H9 (cell line): ENCODE data around the gene TNFRSF11A. TPM values are rescaled to one million over a fixed set of nuclear protein-coding genes. Genes with fewer than 3 reads are reported as not detected.

ENCODE experiments used
- DNase-seq: peaks from one replicate; pipeline ENCODE4 v3.0.0-alpha.2; 2017
- H2AFZ ChIP-seq: one replicate; pipeline ENCODE4 v1.6.1; 2013; ENCODE audit warnings: mild to moderate bottlenecking, low read length, control low read depth, moderate library complexity
- H2AK5ac ChIP-seq: 2 replicates; pipeline ENCODE4 v1.6.1; 2013; ENCODE audit warnings: low read length, control low read depth, mixed read lengths; ENCODE audit not compliant: insufficient read length
- H2BK120ac ChIP-seq: one replicate; pipeline ENCODE4 v1.6.1; 2013; ENCODE audit warnings: low read depth, mild to moderate bottlenecking, low read length, control low read depth, inconsistent platforms; ENCODE audit not compliant: poor library complexity, severe bottlenecking
- H2BK12ac ChIP-seq: 2 replicates; pipeline ENCODE4 v1.6.1; 2013; ENCODE audit warnings: low read length, control low read depth, mixed read lengths, low read depth; ENCODE audit not compliant: insufficient read length
- H2BK15ac ChIP-seq: 2 replicates; pipeline ENCODE4 v1.6.1; 2013; ENCODE audit warnings: low read depth, low read length, control low read depth
- H2BK20ac ChIP-seq: one replicate; pipeline ENCODE4 v1.6.1; 2013; ENCODE audit warnings: low read depth, mild to moderate bottlenecking, low read length, control low read depth, inconsistent platforms; ENCODE audit not compliant: poor library complexity, severe bottlenecking
- H2BK5ac ChIP-seq: 2 replicates; pipeline ENCODE4 v1.6.1; 2013; ENCODE audit warnings: low read length, control low read depth, mixed read lengths; ENCODE audit not compliant: insufficient read length
- H3K14ac ChIP-seq: 2 replicates; pipeline ENCODE4 v1.6.1; 2013; ENCODE audit warnings: low read length, control low read depth; ENCODE audit not compliant: insufficient read depth
- H3K18ac ChIP-seq: 2 replicates; pipeline ENCODE4 v1.6.1; 2013; ENCODE audit warnings: low read depth, mild to moderate bottlenecking, mixed read lengths, low read length, control low read depth; ENCODE audit not compliant: insufficient read length
- H3K23ac ChIP-seq: 2 replicates; pipeline ENCODE4 v1.6.1; 2013; ENCODE audit warnings: low read length, control low read depth, mixed read lengths, low read depth; ENCODE audit not compliant: insufficient read length
- H3K23me2 ChIP-seq: 2 replicates; pipeline ENCODE4 v1.6.1; 2013; ENCODE audit warnings: low read depth, mild to moderate bottlenecking, mixed read lengths, low read length, control low read depth; ENCODE audit not compliant: insufficient read length, poor library complexity, severe bottlenecking
- H3K27ac ChIP-seq: 2 replicates; pipeline ENCODE4 v1.5.1; 2013; ENCODE audit warnings: low read length, control low read depth, mixed read lengths, low read depth; ENCODE audit not compliant: insufficient read length
- H3K27me3 ChIP-seq: 2 replicates; pipeline ENCODE4 v1.6.1; 2013; ENCODE audit warnings: low read length, control low read depth, inconsistent platforms; ENCODE audit not compliant: insufficient read depth
- H3K4ac ChIP-seq: 2 replicates; pipeline ENCODE4 v1.6.1; 2013; ENCODE audit warnings: low read depth, mild to moderate bottlenecking, control low read depth, inconsistent platforms, low read length, moderate library complexity
- H3K4me1 ChIP-seq: 2 replicates; pipeline ENCODE4 v1.6.1; 2013; ENCODE audit warnings: low read length, control low read depth, inconsistent platforms; ENCODE audit not compliant: insufficient read depth
- H3K4me2 ChIP-seq: 2 replicates; pipeline ENCODE4 v1.6.1; 2013; ENCODE audit warnings: low read length, control low read depth, mixed read lengths; ENCODE audit not compliant: insufficient read length, insufficient read depth
- H3K56ac ChIP-seq: 2 replicates; pipeline ENCODE4 v1.6.1; 2013; ENCODE audit warnings: low read depth, mild to moderate bottlenecking, mixed read lengths, low read length, control low read depth; ENCODE audit not compliant: insufficient read length
- H3K79me1 ChIP-seq: 2 replicates; pipeline ENCODE4 v1.6.1; 2013; ENCODE audit warnings: low read depth, mild to moderate bottlenecking, moderate library complexity, low read length, control low read depth, inconsistent platforms; ENCODE audit not compliant: insufficient read depth, poor library complexity, severe bottlenecking
- H3K79me2 ChIP-seq: 2 replicates; pipeline ENCODE4 v1.6.1; 2013; ENCODE audit warnings: low read length, control low read depth, inconsistent platforms; ENCODE audit not compliant: insufficient read depth
- H3K9ac ChIP-seq: 2 replicates; pipeline ENCODE4 v1.6.1; 2013; ENCODE audit warnings: low read length, control low read depth, mixed read lengths; ENCODE audit not compliant: insufficient read length; ENCODE audit errors: extremely low read depth
- H3K9me3 ChIP-seq: one replicate; pipeline ENCODE4 v1.6.1; 2013; ENCODE audit warnings: low read depth, low read length, inconsistent platforms; ENCODE audit not compliant: control insufficient read depth
- H3T11ph ChIP-seq: one replicate; pipeline ENCODE4 v1.6.1; 2013; ENCODE audit warnings: mild to moderate bottlenecking, low read length, control low read depth, inconsistent platforms
- H4K20me1 ChIP-seq: one replicate; pipeline ENCODE4 v1.6.1; 2013; ENCODE audit not compliant: control insufficient read depth, insufficient read length, insufficient read depth
- H4K5ac ChIP-seq: 2 replicates; pipeline ENCODE4 v1.6.1; 2013; ENCODE audit warnings: low read depth, mild to moderate bottlenecking, mixed read lengths, low read length, control low read depth; ENCODE audit not compliant: insufficient read length
- H4K8ac ChIP-seq: replicated peaks from 2 replicates; pipeline ENCODE4 v1.6.1; 2013; ENCODE audit warnings: low read length, control low read depth, mixed read lengths, low read depth; ENCODE audit not compliant: insufficient read length
- H4K91ac ChIP-seq: 2 replicates; pipeline ENCODE4 v1.6.1; 2013; ENCODE audit warnings: low read depth, mild to moderate bottlenecking, moderate library complexity, mixed read lengths, low read length, control low read depth; ENCODE audit not compliant: insufficient read length
- H3K27ac Mint-ChIP-seq, 3 experiments: 2 replicates in 2 of 3; 3 replicates in 1 of 3; pipeline ENCODE4 v1.8.0; 2020 to 2021; ENCODE audit warnings: mixed read lengths in 3 of 3, mild to moderate bottlenecking in 1 of 3, moderate library complexity in 1 of 3
- H3K27me3 Mint-ChIP-seq: 2 replicates; pipeline ENCODE4 v1.8.0; 2021; ENCODE audit warnings: low read depth, mild to moderate bottlenecking, moderate library complexity, mixed read lengths
- H3K36me3 Mint-ChIP-seq, 3 experiments: 2 replicates in 2 of 3; 3 replicates in 1 of 3; pipeline ENCODE4 v1.8.0; 2020 to 2021; ENCODE audit warnings: low read depth in 3 of 3, mixed read lengths in 3 of 3; ENCODE audit not compliant: insufficient read depth in 1 of 3
- H3K4me1 Mint-ChIP-seq, 2 experiments: 2 replicates each; pipeline ENCODE4 v1.8.0; 2020; ENCODE audit warnings: mixed read lengths in 2 of 2
- H3K4me3 Mint-ChIP-seq, 2 experiments: 2 replicates in 1 of 2; 3 replicates in 1 of 2; pipeline ENCODE4 v1.8.0; 2020 to 2021; ENCODE audit warnings: mild to moderate bottlenecking in 2 of 2, mixed read lengths in 2 of 2, moderate library complexity in 1 of 2
- H3K9me3 Mint-ChIP-seq, 2 experiments: 2 replicates in 1 of 2; 3 replicates in 1 of 2; pipeline ENCODE4 v1.8.0; 2020; ENCODE audit warnings: mild to moderate bottlenecking in 2 of 2, mixed read lengths in 2 of 2, moderate library complexity in 1 of 2
- CTCF ChIP-seq: fragments of 200-600 bp; sonication (generic); conservative IDR thresholded peaks from 3 replicates; pipeline ENCODE4 v1.8.0; 2021; ENCODE audit warnings: antibody characterized with exemption, mild to moderate bottlenecking
- WGBS: extraction: QIAGEN DNeasy Blood & Tissue Kit; methylation state at CpG from one replicate; pipeline ENCODE4 v1.1.7; 2013; ENCODE audit warnings: missing lambda C conversion rate, low lambda C conversion rate, mixed read lengths; ENCODE audit not compliant: insufficient read length; ENCODE audit errors: extremely low coverage; 5-methylcytosine and 5-hydroxymethylcytosine counted together
- total RNA-seq: library from RNA; stranded (reverse); gene quantifications from 2 replicates; pipeline ENCODE4 v1.2.1, GENCODE V29; 2021

Gene TNFRSF11A
- total RNA-seq, 1 experiment from 2014 or later: 7.8 TPM

GRCh38 chr18:62404881-62405280 lies 79.8 kb downstream of the TNFRSF11A start:
- H3K4ac ChIP-seq: no peak overlapping the region
- no peak overlapping the region for H2BK5ac ChIP-seq
- no peak overlapping the region for H3K9ac ChIP-seq
- no peak overlapping the region for H3K14ac ChIP-seq
- H3K79me1 ChIP-seq: no peaks in the 10 kb centered on the region
- H2AFZ ChIP-seq: no peak overlapping the region
- Mint-ChIP-seq H3K4me3 (no peak overlapping the region), H3K36me3 (peaks cover 5 to 12% (median 9%) of the 10 kb centered on the region in 3 experiments; a peak in 5 of 7 replicates), H3K27ac (no peak overlapping the region), H3K27me3 (peaks cover 3% of the 10 kb centered on the region), H3K4me1 (peaks cover 4 to 6% of the 10 kb centered on the region in 2 experiments), H3K9me3 (peaks cover 15 to 20% of the 10 kb centered on the region in 2 experiments)
- H2BK15ac ChIP-seq: no peak overlapping the region
- no peak overlapping the region for H2BK120ac ChIP-seq
- no peak overlapping the region for H4K91ac ChIP-seq
- no peak overlapping the region for H3T11ph ChIP-seq
- H4K20me1 ChIP-seq: no peaks in the 10 kb centered on the region
- no peak overlapping the region for H3K56ac ChIP-seq
- no peak overlapping the region for H3K4me2 ChIP-seq
- no peak overlapping the region for H2BK20ac ChIP-seq
- no peaks in the 10 kb centered on the region for H3K79me2 ChIP-seq
- no peak overlapping the region for H2BK12ac ChIP-seq
- WGBS: no CpG with 5 or more reads among the region's 3 CpGs
- no peak overlapping the region for H3K18ac ChIP-seq
- no peak overlapping the region for H4K5ac ChIP-seq
- H3K9me3 ChIP-seq: no peaks in the 10 kb centered on the region
- H2AK5ac ChIP-seq: no peak overlapping the region
- H3K23ac ChIP-seq: no peak overlapping the region
- H3K27me3 ChIP-seq: no peaks in the 10 kb centered on the region
- peaks cover 1% of the 10 kb centered on the region; the same call in 1 of the 2 replicates for H3K4me1 ChIP-seq
- H3K27ac ChIP-seq: no peak overlapping the region
- no peaks in the 10 kb centered on the region for H3K23me2 ChIP-seq
- no peak for TF ChIP-seq CTCF
- no peak for DNase-seq
- H4K8ac ChIP-seq: no peak overlapping the region
